Tibial artery (tissue), 4 donors: ENCODE data around the gene NTN1.

Source experiments
- DNase-seq, 2 donors: peaks; one replicate each; pipeline ENCODE4 v3.0.0-alpha.2; 2019
- H3K27ac ChIP-seq, 2 donors: fragments of 200-600 bp; sonication (generic) in 1 of 2; 1 replicate in 1 of 2; 2 replicates in 1 of 2; pipeline ENCODE4 v1.5.1; 2018 to 2019; ENCODE audit warnings: mild to moderate bottlenecking in 1 of 2
- H3K27me3 ChIP-seq, 2 donors: fragments of 200-600 bp; sonication (generic) in 1 of 2; one replicate each; pipeline versions ENCODE4 v1.5.1 to v1.6.0; 2016 to 2019
- H3K36me3 ChIP-seq, 3 donors: fragments of 200-600 bp; sonication (generic) in 2 of 3; one replicate each; pipeline ENCODE4 v1.5.1; 2016 to 2019; ENCODE audit warnings: mild to moderate bottlenecking in 2 of 3
- H3K4me1 ChIP-seq, 4 donors: fragments of 200-600 bp; sonication (generic) in 2 of 4; 1 replicate in 3 of 4; 2 replicates in 1 of 4; pipeline ENCODE4 v1.5.1; 2016 to 2019
- H3K4me3 ChIP-seq, 2 donors: fragments of 200-600 bp; sonication (generic) in 1 of 2; 1 replicate in 1 of 2; 2 replicates in 1 of 2; pipeline ENCODE4 v1.5.1; 2018 to 2019; ENCODE audit warnings: mild to moderate bottlenecking in 2 of 2
- H3K9me3 ChIP-seq, 3 donors: fragments of 200-600 bp; sonication (generic) in 1 of 3; one replicate each; pipeline ENCODE4 v1.5.1; 2016 to 2019
- CTCF ChIP-seq, 2 experiments: fragments of 200-600 bp in 1 of 2; fragments of 450-650 bp in 1 of 2; IDR thresholded peaks; one replicate each; pipeline ENCODE4 v1.5.1; 2017 to 2019; ENCODE audit warnings: antibody characterized with exemption in 2 of 2, mild to moderate bottlenecking in 1 of 2, moderate library complexity in 1 of 2
- intact Hi-C: fragments of 100-400 bp; cut with DNase I; formaldehyde crosslinking; loops from one replicate; pipeline ENCODE4 v1.15.0; 2023; ENCODE audit warnings: low total_unique reads

Gene NTN1

GRCh38 chr17:9020824-9021157 is 519 bp upstream of the NTN1 start:
- no peaks in the 10 kb centered on the region for H3K36me3 ChIP-seq
- H3K27ac ChIP-seq: peak overlapping the region; percentile 83 to 88
- H3K9me3 ChIP-seq: no peaks in the 10 kb centered on the region
- peak in 1 of 2 donors; percentile 69 for DNase-seq
- intact Hi-C loops: loop anchor here (10.0 kb wide), 2 partner anchors 94 to 134 kb away; no protein-coding TSS in a partner anchor
- peak overlapping the region; percentile 74 to 87 for H3K4me3 ChIP-seq
- TF ChIP-seq CTCF (IDR thresholded peaks at IDR 0.05): no peak
- peaks cover 0 to 48% (median 27%) of the 10 kb centered on the region in 4 donors for H3K4me1 ChIP-seq
- H3K27me3 ChIP-seq: no peaks in the 10 kb centered on the region

GRCh38 chr17:9021992-9022572 is 772 bp downstream of the NTN1 start:
- Histone ChIP-seq H3K9me3 (no peaks in the 10 kb centered on the region), H3K27ac (peak overlapping the region; percentile 83 to 88), H3K36me3 (no peaks in the 10 kb centered on the region), H3K27me3 (no peaks in the 10 kb centered on the region), H3K4me1 (peaks cover 0 to 48% (median 25%) of the 10 kb centered on the region in 4 donors), H3K4me3 (peak overlapping the region; percentile 74 to 87)
- peak in 1 of 2 donors; percentile 80 for DNase-seq
- TF ChIP-seq CTCF (IDR thresholded peaks at IDR 0.05): no peak
- intact Hi-C loops: loop anchor here (10.0 kb wide), 2 partner anchors 93 to 133 kb away; no protein-coding TSS in a partner anchor

- Histone ChIP-seq H3K4me3 (peak overlapping the region; percentile 74 to 87), H3K4me1 (peaks cover 0 to 51% (median 25%) of the 10 kb centered on the region in 4 donors), H3K36me3 (no peaks in the 10 kb centered on the region), H3K27ac (peak overlapping the region; percentile 83 to 88), H3K27me3 (no peaks in the 10 kb centered on the region), H3K9me3 (no peaks in the 10 kb centered on the region)
- TF ChIP-seq CTCF (IDR thresholded peaks at IDR 0.05): no peak
- peak in 1 of 2 donors; percentile 66 for DNase-seq
- intact Hi-C loops: loop anchor here (10.0 kb wide), 2 partner anchors 92 to 132 kb away; no protein-coding TSS in a partner anchor
Observed at GRCh38 chr17:9022573-9023391, 1.5 kb downstream of the NTN1 start.

- no peak for TF ChIP-seq CTCF (IDR thresholded peaks at IDR 0.05)
- DNase-seq: peak in 1 of 2 donors; percentile 77
- intact Hi-C loops: loop anchor here (10.0 kb wide), 2 partner anchors 91 to 131 kb away; no protein-coding TSS in a partner anchor
- Histone ChIP-seq H3K27me3 (no peaks in the 10 kb centered on the region), H3K9me3 (no peaks in the 10 kb centered on the region), H3K4me1 (peaks cover 0 to 59% (median 29%) of the 10 kb centered on the region in 4 donors), H3K27ac (peak overlapping the region in 1 of 2 donors; percentile 88), H3K36me3 (no peaks in the 10 kb centered on the region), H3K4me3 (peak overlapping the region; percentile 74 to 87)
Observed at GRCh38 chr17:9023392-9024218, 2.3 kb downstream of the NTN1 start.

GRCh38 chr17:9024497-9024896 is 3.2 kb downstream of the NTN1 start:
- peak in 1 of 2 donors; percentile 56 for DNase-seq
- Histone ChIP-seq H3K4me3 (no peak overlapping the region), H3K9me3 (no peaks in the 10 kb centered on the region), H3K27me3 (no peaks in the 10 kb centered on the region), H3K36me3 (no peaks in the 10 kb centered on the region), H3K27ac (peak overlapping the region in 1 of 2 donors; percentile 88), H3K4me1 (peaks cover 0 to 62% (median 32%) of the 10 kb centered on the region in 4 donors)
- intact Hi-C loops: loop anchor here (10.0 kb wide), 2 partner anchors 90 to 130 kb away; no protein-coding TSS in a partner anchor
- TF ChIP-seq CTCF (IDR thresholded peaks at IDR 0.05): no peak
